Heart left ventricle (tissue), 13 donors: ENCODE data around the gene RCC2.

Experiments
- CTCF ChIP-seq, 12 donors: fragments of 200-600 bp; sonication (generic) in 4 of 12; IDR thresholded peaks; one replicate each; pipeline versions ENCODE4 v1.5.0 to v1.8.0; 2018 to 2022; ENCODE audit warnings: antibody characterized with exemption in 12 of 12, mild to moderate bottlenecking in 5 of 12
- POLR2A ChIP-seq, 2 donors: fragments of 450-650 bp; IDR thresholded peaks; one replicate each; pipeline ENCODE4 v1.6.1; 2017; ENCODE audit warnings: antibody characterized with exemption in 2 of 2, mild to moderate bottlenecking in 2 of 2, moderate library complexity in 2 of 2
- donor health status: ischemic (EF 13 %, LVEDD 7.1; RV severe dilation, severe dysfunction).
- donor health status: DM: no; HTN: yes; CAD: no.
- donor health status: DM: no; HTN: no; CAD: no.
- donor health status: ischemic (EF 25% LVEDD 6.9; RV normal size, moderate dysfunction).
- donor health status: ischemic (EF 25% LVEDD 5.7; RV mildly dilated, moderate dysfunction).
- donor health status: ischemic (EF 35%, LVEDD 5.7; RV mildly dilated, moderate dysfunction).
- donor health status: nonischemic (EF 11% LVEDD 7.7; RV severe dilation, severe dysfunction).
- donor health status: DM: yes; HTN: yes; CAD: no.
- donor health status: PGD.
- donor health status: ischemic (EF 29% LVEDD 5.4; RV normal size, mild dysfunction).
- donor health status: nonischemic (EF 23%, LVEDD 6.1; RV moderate dilation, normal function).

DNA sequence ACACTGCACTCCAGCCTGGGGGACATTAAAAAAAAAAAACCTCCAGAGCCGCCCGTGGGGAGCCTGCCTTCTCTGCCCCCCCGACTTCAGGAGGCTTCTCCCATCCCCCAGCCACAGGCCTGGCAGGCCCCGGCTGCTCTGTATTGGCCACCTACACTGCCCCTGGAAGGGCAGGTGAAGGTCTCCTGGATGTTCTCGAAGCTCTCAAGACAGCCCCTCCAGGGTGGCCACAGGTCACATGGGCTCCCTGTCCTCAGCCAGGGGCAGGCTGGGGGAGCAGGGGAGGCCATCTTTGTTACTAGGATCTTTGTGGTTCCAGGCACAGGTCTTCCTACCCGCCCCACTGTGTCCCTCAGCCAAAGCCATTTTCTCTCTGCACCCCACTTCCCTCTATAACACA, 34.7 kb downstream of the RCC2 start:
- TF ChIP-seq POLR2A (IDR thresholded peaks at IDR 0.05) = no peak
- TF ChIP-seq CTCF (IDR thresholded peaks at IDR 0.05) = no peak
